CD4-positive, alpha-beta T cell (primary cell): Measurements from ENCODE around the gene ZNF487. TPM values are rescaled to one million over a fixed set of nuclear protein-coding genes. Genes with fewer than 3 reads are reported as not detected.
"Not testable (repeated sequence)": the region's sequence is repeated elsewhere in the genome, so short reads cannot be mapped to it uniquely, and the experiment has no call there.

Experiments
- ATAC-seq: fragments of 200-7000 bp; cut with Tn5 transposase; one replicate; pipeline ENCODE4 v1.10.0; 2022; ENCODE audit warnings: mild to moderate bottlenecking; ENCODE audit not compliant: poor library complexity
- CTCF ChIA-PET: fragments of 350-600 bp; sonication (Branson Sonifier 250); formaldehyde crosslinking; loops from one replicate; lab custom pipeline; 2021; ENCODE audit warnings: antibody characterized with exemption, inconsistent platforms; lab: Charles Lee
- POLR2A ChIA-PET: fragments of 350-600 bp; sonication (Branson Sonifier 250); formaldehyde crosslinking; loops from one replicate; lab custom pipeline; 2021; ENCODE audit warnings: antibody characterized with exemption, inconsistent platforms; lab: Charles Lee
- DNase-seq, 14 experiments: peaks; one replicate each; pipeline ENCODE4 v3.0.0-alpha.2; 2013 to 2020; ENCODE audit warnings: mixed read lengths in 2 of 14
- H3K27ac ChIP-seq, 2 donors: one replicate each; pipeline versions ENCODE4 v1.5.1 to v1.7.0; 2013; ENCODE audit warnings: low read length in 2 of 2, low read depth in 1 of 2, mild to moderate bottlenecking in 1 of 2
- H3K27me3 ChIP-seq, 2 experiments: 1 replicate in 1 of 2; 2 replicates in 1 of 2; pipeline versions ENCODE4 v1.6.1 to v1.7.0; 2013; ENCODE audit warnings: low read length in 2 of 2, control low read depth in 1 of 2, mild to moderate bottlenecking in 1 of 2, moderate library complexity in 1 of 2; ENCODE audit not compliant: insufficient read depth in 2 of 2, control insufficient read depth in 1 of 2
- H3K36me3 ChIP-seq: one replicate; pipeline ENCODE4 v1.6.1; 2013; ENCODE audit warnings: low read length, control low read depth; ENCODE audit not compliant: insufficient read depth
- H3K4me1 ChIP-seq: one replicate; pipeline ENCODE4 v1.6.1; 2013; ENCODE audit warnings: low read length, control low read depth; ENCODE audit not compliant: insufficient read depth
- H3K4me3 ChIP-seq: one replicate; pipeline ENCODE4 v1.5.1; 2013; ENCODE audit warnings: mild to moderate bottlenecking, low read length, moderate library complexity
- H3K9me3 ChIP-seq, 2 experiments: 1 replicate in 1 of 2; 2 replicates in 1 of 2; pipeline versions ENCODE4 v1.6.1 to v1.7.0; 2013; ENCODE audit warnings: low read length in 2 of 2, mild to moderate bottlenecking in 2 of 2, control low read depth in 1 of 2, moderate library complexity in 1 of 2; ENCODE audit not compliant: control insufficient read depth in 1 of 2, insufficient read depth in 1 of 2
- H3K27ac Mint-ChIP-seq: one replicate; pipeline ENCODE4 v1.8.0; 2020; ENCODE audit warnings: mixed read lengths
- H3K27me3 Mint-ChIP-seq: one replicate; pipeline ENCODE4 v1.8.0; 2021; ENCODE audit warnings: mixed read lengths
- H3K36me3 Mint-ChIP-seq: one replicate; pipeline ENCODE4 v1.8.0; 2021; ENCODE audit warnings: low read depth, mixed read lengths
- H3K4me1 Mint-ChIP-seq: one replicate; pipeline ENCODE4 v1.8.0; 2021; ENCODE audit warnings: low read depth, mixed read lengths
- H3K4me3 Mint-ChIP-seq: one replicate; pipeline ENCODE4 v1.8.0; 2020; ENCODE audit warnings: mild to moderate bottlenecking, mixed read lengths
- H3K9me3 Mint-ChIP-seq: one replicate; pipeline ENCODE4 v1.8.0; 2020; ENCODE audit warnings: mixed read lengths
- intact Hi-C, 2 experiments: fragments of 100-400 bp; cut with DNase I in 1 of 2; cut with micrococcal nuclease in 1 of 2; formaldehyde crosslinking; loops; one replicate each; pipeline versions ENCODE4 v1.15.1 to v1.9.0; 2023 to 2025; cut with DNase I, micrococcal nuclease
- total RNA-seq, 174 experiments: library from RNA in 2 of 174; stranded (reverse) in 2 of 174; gene quantifications; one replicate each; pipeline ENCODE4 v1.2.3 and lab custom pipeline; 2021 to 2026
- TF ChIP-seq, protein P1 (sequence below): fragments of 200-600 bp; IDR thresholded peaks from one replicate; pipeline ENCODE4 v1.8.0; 2022; ENCODE audit warnings: antibody characterized with exemption, mild to moderate bottlenecking

Gene ZNF487
- total RNA-seq, 2 experiments from 2014 or later, result 7.5 to 8.5 TPM

DNA sequence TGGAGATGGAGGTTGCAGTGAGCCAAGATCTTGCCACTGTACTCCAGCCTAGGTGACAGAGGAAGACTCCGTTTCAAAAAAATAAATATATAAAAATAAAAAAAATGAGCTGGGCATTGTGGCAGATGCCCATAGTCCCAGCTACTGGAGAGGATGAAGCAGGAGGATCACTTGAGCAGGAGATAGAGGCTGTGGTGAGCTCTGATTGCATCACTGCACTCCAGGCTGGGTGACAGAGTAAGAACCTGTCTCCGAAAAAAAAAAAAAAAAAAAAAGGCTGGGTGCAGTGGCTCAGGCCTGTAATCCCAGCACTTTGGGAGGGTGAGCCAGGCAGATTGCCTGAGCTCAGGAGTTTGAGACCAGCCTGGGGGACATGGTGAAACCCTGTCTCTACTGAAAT is 11.8 kb downstream of the ZNF487 start:
- intact Hi-C loops, result no loop called here
- Histone ChIP-seq H3K36me3 (no peaks in the 10 kb centered on the region), H3K4me3 (no peak overlapping the region), H3K27ac (no peak overlapping the region), H3K4me1 (peaks cover 32% of the 10 kb centered on the region), H3K27me3 (no peaks in the 10 kb centered on the region), H3K9me3 (peaks cover 0 to 12% of the 10 kb centered on the region in 2 experiments)
- TF ChIP-seq, protein P1, sequence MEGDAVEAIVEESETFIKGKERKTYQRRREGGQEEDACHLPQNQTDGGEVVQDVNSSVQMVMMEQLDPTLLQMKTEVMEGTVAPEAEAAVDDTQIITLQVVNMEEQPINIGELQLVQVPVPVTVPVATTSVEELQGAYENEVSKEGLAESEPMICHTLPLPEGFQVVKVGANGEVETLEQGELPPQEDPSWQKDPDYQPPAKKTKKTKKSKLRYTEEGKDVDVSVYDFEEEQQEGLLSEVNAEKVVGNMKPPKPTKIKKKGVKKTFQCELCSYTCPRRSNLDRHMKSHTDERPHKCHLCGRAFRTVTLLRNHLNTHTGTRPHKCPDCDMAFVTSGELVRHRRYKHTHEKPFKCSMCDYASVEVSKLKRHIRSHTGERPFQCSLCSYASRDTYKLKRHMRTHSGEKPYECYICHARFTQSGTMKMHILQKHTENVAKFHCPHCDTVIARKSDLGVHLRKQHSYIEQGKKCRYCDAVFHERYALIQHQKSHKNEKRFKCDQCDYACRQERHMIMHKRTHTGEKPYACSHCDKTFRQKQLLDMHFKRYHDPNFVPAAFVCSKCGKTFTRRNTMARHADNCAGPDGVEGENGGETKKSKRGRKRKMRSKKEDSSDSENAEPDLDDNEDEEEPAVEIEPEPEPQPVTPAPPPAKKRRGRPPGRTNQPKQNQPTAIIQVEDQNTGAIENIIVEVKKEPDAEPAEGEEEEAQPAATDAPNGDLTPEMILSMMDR, result no peak
- Mint-ChIP-seq H3K27me3 (no peaks in the 10 kb centered on the region), H3K4me1 (peaks cover 26% of the 10 kb centered on the region), H3K36me3 (peaks cover 18% of the 10 kb centered on the region), H3K9me3 (peaks cover 3% of the 10 kb centered on the region), H3K4me3 (no peak overlapping the region), H3K27ac (no peak overlapping the region)
- POLR2A ChIA-PET, result interaction anchor here (0.7 to 1.7 kb wide), 4 partner anchors 10 to 41 kb away, joined by 3 to 7 read pairs (median 5); partner anchors contain the start of genes HNRNPF and ZNF487
- DNase-seq (no peak), ATAC-seq (no peak)
- CTCF ChIA-PET, result interaction anchor here (0.7 kb wide), 1 partner anchor 58 kb away, joined by 3 read pairs; no protein-coding TSS in a partner anchor

DNA sequence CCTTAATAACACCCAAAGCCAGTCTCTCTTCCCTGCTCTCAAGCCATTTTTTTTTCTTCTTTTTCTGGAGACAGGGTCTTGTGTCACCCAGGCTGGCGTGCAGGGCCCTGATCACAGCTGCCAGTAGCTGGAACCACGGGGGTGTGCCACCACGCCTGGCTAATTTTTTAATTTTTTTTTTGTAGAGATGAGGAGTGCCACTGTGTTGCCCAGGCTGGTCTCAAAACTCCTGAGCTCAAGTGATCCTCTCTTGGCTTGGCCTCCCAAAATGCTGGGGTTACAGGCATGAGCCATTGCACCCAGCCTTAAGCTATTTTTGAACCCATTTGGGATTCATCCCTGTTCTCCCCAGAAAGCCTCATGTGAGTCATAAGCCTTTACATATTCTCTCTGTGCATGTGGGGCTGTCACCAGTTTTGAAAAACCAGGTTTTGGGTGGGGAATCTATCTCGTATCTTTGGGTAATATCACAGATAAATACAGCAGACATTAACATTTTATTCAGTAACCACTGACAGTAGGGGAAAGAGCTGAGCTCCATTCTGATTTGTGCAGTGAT is 15.5 kb downstream of the ZNF487 start:
- no peaks in the 10 kb centered on the region for H3K27me3 ChIP-seq
- H3K9me3 ChIP-seq, result no peaks in the 10 kb centered on the region
- TF ChIP-seq, protein P1, result no peak
- H3K27ac Mint-ChIP-seq, result peak overlapping the region; percentile 97
- peaks cover 57% of the 10 kb centered on the region for H3K4me1 Mint-ChIP-seq
- H3K9me3 Mint-ChIP-seq, result no peaks in the 10 kb centered on the region
- DNase-seq (no peak), ATAC-seq (no peak)
- H3K4me3 ChIP-seq, result peak overlapping the region; percentile 6
- ChIA-PET CTCF (interaction anchor here (1.6 kb wide), 1 partner anchor 187 kb away, joined by 4 read pairs; no protein-coding TSS in a partner anchor), POLR2A (interaction anchor here (1.0 to 3.2 kb wide), 11 partner anchors 9 to 314 kb away, joined by 3 to 23 read pairs (median 8); partner anchors contain the start of genes CSGALNACT2, HNRNPF and ZNF487)
- peaks cover 61% of the 10 kb centered on the region for H3K4me1 ChIP-seq
- H3K27ac ChIP-seq, result peak overlapping the region; percentile 64 to 75
- H3K4me3 Mint-ChIP-seq, result peak overlapping the region; percentile 88
- no peaks in the 10 kb centered on the region for H3K36me3 ChIP-seq
- peaks cover 7% of the 10 kb centered on the region for H3K36me3 Mint-ChIP-seq
- intact Hi-C loops, result loop anchor here in 1 of 2 experiments (1.0 kb wide), 1 partner anchor 15 kb away; the partner anchor contains the start of gene ZNF487
- H3K27me3 Mint-ChIP-seq, result no peaks in the 10 kb centered on the region

DNA sequence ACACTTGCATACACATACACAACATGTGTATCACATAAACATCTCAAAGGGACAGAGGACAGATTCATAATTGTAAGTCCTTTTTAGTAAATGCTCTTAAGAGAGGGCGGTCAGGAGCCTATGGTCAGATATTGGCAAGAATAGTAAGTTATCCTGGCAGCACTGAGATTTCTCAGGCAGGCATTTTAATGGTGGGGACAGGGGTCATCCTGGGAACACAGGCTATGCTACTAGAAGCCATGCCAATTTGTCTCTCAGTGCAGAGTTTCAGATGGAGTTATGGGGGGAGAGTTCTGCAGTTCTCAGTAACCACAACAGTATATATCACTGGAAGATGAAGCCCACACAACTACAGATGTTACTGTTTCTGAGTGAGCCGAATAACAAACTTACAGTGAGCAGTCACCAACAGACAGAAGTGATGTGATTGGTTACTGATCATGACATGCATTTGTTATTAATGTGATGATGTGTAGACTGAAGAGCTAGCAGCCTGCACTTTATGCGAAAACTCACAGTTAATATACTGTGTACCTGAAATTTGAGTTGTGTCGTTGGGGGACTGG is 16.4 kb downstream of the ZNF487 start:
- H3K36me3 ChIP-seq, result no peaks in the 10 kb centered on the region
- intact Hi-C loops, result loop anchor here in 1 of 2 experiments (1.0 kb wide), 1 partner anchor 16 kb away; the partner anchor contains the start of gene ZNF487
- ATAC-seq (no peak), DNase-seq (peak in 1 of 14 experiments; percentile 12)
- H3K27ac Mint-ChIP-seq, result peak overlapping the region; percentile 97
- H3K4me1 Mint-ChIP-seq, result peaks cover 59% of the 10 kb centered on the region
- H3K9me3 ChIP-seq, result no peaks in the 10 kb centered on the region
- H3K4me3 ChIP-seq, result no peak overlapping the region
- H3K4me1 ChIP-seq, result peaks cover 61% of the 10 kb centered on the region
- ChIA-PET POLR2A (interaction anchor here (1.6 to 3.2 kb wide), 5 partner anchors 17 to 315 kb away, joined by 7 to 23 read pairs (median 16); partner anchors contain the start of genes CSGALNACT2, HNRNPF and ZNF487), CTCF (interaction anchor here (1.2 to 1.6 kb wide), 2 partner anchors 16 to 187 kb away, joined by 3 to 4 read pairs; partner anchors contain the start of gene ZNF487)
- H3K27me3 Mint-ChIP-seq, result no peaks in the 10 kb centered on the region
- H3K9me3 Mint-ChIP-seq, result no peaks in the 10 kb centered on the region
- H3K36me3 Mint-ChIP-seq, result peaks cover 3% of the 10 kb centered on the region
- H3K27me3 ChIP-seq, result no peaks in the 10 kb centered on the region
- H3K27ac ChIP-seq, result peak overlapping the region; percentile 64 to 75
- H3K4me3 Mint-ChIP-seq, result peak overlapping the region; percentile 88
- TF ChIP-seq, protein P1, result no peak

DNA sequence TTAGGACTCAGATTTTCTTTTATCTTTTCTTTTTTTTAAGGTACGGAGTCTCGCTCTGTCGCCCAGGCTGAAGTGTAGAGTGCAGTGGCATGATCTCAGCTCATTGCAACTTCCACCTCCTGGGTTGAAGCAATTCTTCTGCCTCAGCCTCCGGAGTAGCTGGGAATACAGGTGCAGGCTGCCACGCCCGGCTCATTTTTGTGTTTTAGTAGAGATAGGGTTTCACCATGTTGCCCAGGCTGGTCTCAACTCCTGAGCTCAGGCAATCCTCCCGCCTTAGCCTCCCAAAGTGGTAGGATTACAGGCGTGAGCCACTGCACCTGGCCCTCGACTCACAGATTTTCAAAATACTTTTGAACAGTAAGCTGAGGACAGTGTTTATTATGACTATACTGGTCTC is 17.1 kb downstream of the ZNF487 start:
- ATAC-seq, DNase-seq, H3K27me3 Mint-ChIP-seq, H3K9me3 Mint-ChIP-seq, H3K9me3 ChIP-seq, H3K36me3 ChIP-seq, H3K27me3 ChIP-seq, H3K36me3 Mint-ChIP-seq, intact Hi-C loops: not testable (repeated sequence)
- Mint-ChIP-seq H3K4me3 (peak overlapping the region; percentile 94), H3K27ac (peak overlapping the region; percentile 97), H3K4me1 (peaks cover 66% of the 10 kb centered on the region)
- CTCF ChIA-PET, result interaction anchor here (1.2 to 1.6 kb wide), 2 partner anchors 17 to 188 kb away, joined by 3 to 4 read pairs; partner anchors contain the start of gene ZNF487
- Histone ChIP-seq H3K27ac (peak overlapping the region; percentile 91 to 93), H3K4me1 (peaks cover 61% of the 10 kb centered on the region), H3K4me3 (peak overlapping the region; percentile 79)
- POLR2A ChIA-PET, result interaction anchor here (3.2 kb wide), 1 partner anchor 46 kb away, joined by 21 read pairs; no protein-coding TSS in a partner anchor
